ENCODE data around the gene ATRNL1.
"Not testable (repeated sequence)": the region's sequence is repeated elsewhere in the genome, so short reads cannot be mapped to it uniquely, and the experiment has no call there.

ATRNL1 gene

DNA sequence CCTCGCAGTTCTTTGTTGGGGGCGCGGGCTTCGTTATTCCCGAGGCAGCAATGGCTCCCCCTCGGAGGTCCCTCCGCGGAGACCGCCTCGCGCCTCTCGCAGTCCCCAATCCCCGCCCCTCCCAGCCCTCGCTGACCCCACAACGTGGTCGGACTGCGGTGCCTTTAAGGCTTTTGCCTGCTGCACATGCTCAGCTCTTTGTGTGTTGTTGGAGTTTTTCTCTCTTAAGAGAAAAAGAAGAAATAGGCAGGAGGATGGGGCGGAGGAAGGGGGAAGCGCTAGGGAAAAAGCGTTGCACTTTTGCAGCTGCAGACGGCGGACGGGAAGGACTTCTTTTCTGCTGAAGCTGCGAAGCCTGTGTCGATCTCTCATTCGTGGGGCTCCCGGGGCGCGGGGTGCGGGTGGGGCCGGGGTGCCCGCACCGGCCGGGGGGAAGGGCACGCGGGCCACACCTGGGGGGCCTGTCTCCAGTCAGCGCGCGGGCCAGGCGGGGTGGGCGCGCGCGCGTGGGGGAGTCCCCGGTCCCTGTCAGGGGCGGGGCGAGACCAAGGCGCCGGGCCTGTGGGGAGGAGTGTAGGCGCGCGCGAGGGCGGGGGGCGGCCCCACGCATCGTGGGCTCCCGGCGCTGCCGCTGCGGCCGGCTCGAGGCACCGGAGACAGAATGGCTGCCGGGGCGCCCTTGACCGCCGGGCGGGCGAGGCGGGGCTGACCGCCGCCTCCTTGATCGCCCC, 445 bp upstream of the ATRNL1 start:
- DNase-seq: peak; percentile 50

DNA sequence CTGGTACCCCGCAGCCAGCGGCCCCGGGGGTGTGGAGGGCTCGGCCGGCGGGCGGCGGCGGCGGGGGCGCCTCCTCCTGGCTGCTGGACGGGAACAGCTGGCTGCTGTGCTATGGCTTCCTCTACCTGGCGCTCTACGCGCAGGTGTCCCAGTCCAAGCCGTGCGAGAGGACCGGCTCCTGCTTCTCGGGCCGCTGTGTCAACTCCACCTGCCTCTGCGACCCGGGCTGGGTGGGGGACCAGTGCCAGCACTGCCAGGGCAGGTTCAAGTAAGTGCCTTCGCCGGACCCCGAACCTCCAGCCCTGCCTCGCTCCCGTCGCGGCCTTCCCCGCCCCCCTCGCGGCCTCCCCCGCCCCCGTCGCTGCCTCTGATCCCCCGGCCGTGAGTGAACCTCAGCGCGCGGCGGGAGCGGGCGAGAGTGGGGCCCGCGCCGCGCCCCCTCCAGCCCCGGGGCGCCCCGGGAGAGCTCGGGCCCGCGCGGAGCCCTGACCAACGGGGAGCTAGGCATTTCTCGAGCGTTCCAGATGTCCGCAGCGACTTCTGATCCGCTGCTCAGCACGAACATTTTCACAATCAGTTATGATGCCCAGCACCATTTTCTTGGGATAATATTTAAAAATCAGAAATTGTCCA, 727 bp downstream of the ATRNL1 start:
- DNase-seq: peak; percentile 15

DNA sequence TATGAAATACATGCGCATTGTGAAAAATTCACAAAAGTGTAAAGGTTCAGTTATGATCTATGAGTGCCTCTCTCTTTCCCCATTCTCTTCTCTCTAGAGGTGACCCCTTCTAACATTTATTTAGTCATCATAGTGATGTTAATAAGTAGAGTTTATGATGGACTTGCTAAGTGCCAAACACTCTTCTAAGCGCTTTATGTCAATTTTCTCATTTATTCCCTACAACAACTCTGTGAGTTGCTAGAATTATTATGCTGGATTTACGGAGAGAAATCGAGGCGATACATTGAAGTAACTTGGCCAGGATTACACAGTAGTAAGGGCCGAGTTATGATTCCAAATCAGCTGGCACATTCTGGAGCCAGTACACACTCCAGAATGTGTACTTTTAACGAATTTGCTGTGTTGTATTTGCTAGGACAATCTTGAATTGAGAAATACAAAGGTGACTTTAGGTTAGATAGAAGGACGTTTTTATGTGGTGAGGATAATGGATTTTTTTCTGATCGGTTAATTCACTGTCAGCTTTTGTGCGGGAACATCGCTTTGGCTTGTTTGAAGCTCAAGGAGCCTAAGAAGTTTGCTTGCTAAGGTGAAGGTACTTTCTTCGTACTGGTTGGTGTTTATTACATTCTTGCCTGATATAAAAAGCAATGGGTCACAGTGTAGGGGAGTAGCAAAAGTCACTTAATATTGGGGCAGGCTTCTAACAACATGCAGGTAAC, 1.4 kb downstream of the ATRNL1 start:
- no peak for DNase-seq

DNA sequence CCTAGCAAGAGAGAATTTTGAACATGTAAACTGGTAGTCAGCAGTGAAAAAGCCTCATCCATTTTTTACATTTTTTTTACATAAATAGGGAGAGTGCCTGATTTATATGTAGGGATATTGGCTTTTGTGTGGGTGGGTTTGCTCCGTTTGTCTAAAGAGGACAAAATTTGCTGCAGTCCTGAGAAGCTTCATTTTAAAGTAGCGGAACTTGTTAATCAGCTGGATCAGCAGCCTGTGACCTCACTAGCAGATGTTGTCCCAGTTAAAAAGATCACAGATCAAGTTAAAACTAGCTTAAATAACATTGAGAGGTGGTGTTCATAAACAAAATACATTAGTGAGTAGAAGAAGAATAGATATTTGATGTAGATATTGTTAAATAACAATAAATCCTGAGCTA, 2.6 kb downstream of the ATRNL1 start:
- DNase-seq: no peak

DNA sequence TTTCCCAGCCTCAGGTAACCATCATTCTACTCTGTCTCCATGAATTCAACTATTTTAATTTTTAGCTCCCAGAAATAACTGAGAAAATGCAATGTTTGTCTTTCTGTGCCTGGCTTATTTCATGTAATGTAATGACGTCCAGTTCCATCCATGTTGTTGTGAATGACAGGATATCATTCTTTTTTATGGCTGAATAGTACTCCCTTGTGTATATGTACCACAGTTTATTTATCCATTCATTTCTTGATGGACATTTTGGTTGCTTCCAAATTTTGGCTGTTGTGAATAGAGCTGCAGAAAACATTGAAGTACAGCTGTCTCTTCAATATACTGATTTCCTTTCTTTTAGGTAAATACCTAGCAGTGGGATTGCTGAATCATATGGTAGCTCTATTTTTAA, 10.5 kb downstream of the ATRNL1 start:
- no peak for DNase-seq

DNA sequence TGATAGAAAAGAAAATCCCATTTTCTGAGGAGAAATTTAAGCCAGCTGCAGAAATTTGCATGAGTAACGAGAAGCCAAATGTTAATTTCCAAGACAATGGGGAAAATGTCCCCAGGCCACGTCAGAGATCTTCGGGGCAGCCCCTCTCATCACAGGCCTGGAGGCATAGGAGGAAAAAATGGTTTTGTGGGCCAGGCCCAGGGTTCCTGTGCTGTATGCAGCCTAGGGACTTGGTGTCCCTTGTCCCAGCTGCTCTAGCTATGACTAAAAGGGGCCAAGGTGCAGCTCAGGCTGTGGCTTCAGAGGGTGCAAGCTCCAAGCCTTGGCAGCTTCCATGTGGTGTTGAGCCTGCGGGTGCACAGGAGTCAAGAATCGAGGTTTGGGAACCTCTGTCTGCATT, 12.2 kb downstream of the ATRNL1 start:
- DNase-seq: not testable (repeated sequence)

DNA sequence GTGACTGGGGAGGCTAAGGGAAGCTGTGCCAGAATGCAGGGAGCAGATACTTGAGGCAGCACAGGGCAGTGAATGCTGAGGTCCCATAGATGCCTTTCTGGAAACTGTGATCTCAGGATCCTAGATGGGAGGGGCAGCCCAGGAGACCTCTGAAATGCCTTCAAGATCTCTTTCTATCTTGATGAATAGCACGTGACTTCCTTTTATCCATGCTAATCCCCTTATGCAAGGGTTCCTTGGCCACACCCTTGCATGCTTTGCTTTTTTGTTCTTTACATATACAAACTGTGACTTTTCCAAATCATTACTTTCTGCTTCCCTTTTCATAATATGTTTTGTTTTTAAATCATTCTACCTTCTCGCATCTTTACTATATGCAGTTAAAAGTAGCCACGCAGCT, 14.7 kb downstream of the ATRNL1 start:
- no peak for DNase-seq

DNA sequence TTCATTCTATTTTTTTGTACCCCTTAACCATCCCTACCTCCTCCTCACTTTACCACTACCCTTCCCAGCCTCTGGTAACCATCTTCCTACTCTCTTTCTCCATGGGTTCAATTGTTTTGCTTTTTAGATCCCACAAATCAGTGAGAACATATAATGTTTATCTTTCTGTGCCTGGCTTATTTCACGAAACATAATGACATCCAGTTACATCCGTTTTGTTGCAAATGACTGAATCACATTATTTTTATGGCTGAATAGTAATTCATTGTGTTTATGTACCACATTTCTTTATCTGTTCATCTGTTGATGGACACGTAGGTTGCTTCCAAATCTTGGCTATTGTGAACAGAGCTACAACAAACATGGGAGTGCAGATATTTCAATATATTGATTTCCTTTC, 24.1 kb downstream of the ATRNL1 start:
- no peak for DNase-seq

DNA sequence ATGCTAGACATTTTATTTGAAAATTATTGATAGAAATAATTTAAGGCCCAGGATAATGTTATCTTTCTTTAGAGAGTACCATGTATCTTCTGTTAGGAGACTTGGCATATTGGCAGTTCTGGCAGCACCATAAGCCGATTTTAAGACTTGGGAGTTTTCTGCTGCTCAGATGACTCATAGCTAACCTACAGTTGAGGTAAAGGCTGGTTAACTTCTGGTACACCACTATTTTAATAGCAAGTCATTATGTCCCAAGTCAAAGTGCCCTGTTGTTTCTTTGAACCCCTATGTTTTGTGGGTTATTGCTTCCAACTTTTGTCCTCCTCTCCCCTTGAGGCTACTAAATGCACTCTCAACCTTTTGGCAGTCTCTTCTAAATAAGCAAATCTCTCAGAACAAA, 25.2 kb downstream of the ATRNL1 start:
- no peak for DNase-seq

DNA sequence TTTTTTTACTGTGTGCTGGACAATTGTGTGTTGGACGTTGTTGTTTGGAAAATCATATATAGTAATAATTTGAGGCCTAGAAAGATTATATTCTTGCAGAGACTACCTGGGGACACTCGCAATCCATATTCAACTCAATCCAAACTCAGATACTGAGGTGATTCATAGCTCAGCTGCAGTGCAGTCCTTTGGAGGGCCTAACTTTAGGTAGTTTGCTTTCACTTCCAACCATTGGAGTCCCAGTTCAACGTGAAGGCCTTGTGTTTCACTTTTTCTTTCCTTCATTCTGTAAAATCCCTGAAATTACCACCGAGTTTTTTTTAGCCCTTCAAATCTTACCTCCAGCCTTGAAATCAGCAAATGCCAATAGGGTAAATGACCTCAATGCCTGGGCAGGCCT, 32.3 kb downstream of the ATRNL1 start:
- DNase-seq: no peak

DNA sequence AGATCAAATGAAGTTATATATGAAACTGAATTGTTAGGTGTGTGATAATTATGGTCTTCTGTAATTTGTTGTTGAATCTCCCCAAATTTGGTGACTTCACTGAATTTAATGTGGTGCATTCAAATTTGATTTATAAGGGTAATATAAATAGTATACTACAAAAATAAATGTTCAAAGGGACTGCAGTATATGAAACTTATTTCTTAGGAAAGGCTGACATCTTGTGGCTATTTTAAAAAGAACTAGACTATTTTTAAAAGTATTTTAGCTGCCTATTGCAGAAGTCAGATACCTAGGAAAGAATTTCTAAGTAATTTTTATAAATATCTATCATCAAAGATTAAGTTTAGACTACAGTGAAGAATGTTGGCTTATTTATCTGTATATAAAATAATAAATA, 36.6 kb downstream of the ATRNL1 start:
- peak; percentile 64 for DNase-seq

DNA sequence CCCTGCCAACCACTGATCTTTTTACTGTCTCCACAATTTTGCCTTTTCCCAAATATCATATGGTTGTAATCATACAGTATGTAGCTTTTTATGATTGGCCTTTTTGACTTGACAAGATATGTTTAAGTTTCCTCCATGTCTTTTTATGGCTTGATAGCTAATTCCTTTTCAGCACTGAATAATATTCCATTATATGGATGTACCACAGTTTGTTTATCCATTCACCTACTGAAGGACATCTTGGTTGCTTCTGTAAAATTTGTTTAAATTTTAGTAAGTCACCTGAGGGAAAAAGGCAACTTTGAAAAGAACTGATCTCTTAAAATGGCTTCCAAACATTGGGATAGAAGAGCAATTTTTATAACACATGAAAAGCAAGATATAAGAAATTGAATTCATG, 43.5 kb downstream of the ATRNL1 start:
- no peak for DNase-seq

DNA sequence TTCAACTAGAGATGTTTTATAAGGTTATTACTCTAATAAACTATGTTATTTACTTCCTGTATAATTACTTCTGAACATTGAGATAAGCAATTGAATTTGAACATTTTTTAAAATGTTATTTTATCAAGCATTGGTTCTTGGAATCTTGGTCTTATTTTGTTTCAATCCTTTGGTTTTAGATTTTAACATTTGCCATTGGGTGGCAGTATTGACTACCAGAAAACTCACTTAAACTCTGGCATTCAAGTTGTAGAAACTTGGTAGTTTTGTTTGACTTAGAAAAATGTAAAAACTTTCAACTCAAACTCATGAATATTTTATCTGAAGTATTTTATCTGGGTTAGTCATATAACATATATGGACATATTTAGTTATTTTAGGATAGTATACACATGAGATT, 48.1 kb downstream of the ATRNL1 start:
- DNase-seq: peak; percentile 18

DNA sequence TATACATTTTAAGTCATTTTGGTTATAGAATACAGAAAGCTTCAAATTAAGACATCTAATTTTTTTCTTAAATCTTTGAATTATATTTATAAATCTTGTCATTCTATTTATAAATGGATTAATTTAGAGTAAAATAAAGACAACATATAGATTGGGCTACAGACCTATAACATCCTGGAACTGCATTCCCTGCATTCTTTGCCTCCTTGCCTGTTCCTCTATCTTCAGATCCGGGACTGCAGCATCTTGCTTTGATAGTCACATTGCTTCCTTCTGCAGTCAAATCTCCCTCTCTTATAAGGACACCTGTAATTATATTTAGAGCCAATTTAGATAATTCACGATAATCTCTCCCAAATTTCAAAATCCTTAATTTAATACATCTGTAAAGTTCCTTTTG, 64.2 kb downstream of the ATRNL1 start:
- no peak for DNase-seq

DNA sequence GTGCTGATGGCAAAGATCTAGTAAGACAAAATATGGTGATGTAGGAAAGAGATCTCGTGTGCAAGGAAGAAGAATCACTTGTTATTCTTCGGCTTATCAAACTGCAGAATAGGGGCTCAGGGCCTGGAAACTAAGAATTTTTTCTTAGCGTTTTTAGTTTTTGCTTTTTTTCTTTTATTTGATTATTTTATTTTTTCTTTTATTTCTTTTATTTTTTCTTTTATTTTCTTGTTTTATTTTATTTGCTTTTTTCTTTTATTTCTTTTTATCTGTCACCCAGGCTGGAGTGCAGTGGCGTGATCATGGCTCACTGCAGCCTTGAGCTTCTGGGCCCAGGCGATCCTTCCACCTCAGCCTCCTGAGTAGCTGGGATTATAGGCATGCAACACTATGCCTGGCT, 70.0 kb downstream of the ATRNL1 start:
- no peak for DNase-seq

DNA sequence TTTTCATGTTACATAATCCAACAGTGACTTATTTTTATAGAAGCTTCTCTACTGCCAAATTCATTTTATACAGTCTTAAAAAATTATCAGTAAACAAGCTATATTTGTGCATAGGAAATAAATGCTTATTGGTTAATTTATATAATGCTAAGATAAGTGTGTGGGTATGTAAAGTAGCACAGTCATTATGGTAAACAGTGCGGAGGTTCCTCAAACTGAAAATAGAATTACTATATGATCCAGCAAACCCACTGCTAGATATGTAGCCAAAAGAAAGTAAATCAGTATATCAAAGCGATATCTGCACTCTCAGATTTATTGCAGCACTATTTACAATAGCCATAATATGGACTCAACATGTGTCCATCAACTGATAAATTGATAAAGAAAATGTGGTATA, 71.1 kb downstream of the ATRNL1 start:
- no peak for DNase-seq

DNA sequence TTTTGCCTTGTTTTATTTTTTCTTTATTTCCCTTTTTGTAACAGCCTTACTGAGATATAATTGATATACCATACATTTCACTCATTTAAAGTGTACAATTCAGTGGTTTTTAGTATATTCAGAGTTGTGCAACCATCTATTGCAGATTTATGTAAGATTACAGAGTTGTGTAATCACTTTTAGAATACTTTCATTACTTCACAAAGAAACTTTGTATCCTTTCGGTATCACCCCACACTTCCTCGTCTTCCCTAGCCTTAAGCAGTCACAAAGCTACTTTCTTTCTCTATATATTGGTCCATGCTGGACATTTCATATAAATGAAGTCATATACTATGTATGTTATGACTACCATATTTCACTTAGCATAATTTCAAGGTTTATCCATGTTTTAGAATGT, 74.6 kb downstream of the ATRNL1 start:
- DNase-seq: no peak

DNA sequence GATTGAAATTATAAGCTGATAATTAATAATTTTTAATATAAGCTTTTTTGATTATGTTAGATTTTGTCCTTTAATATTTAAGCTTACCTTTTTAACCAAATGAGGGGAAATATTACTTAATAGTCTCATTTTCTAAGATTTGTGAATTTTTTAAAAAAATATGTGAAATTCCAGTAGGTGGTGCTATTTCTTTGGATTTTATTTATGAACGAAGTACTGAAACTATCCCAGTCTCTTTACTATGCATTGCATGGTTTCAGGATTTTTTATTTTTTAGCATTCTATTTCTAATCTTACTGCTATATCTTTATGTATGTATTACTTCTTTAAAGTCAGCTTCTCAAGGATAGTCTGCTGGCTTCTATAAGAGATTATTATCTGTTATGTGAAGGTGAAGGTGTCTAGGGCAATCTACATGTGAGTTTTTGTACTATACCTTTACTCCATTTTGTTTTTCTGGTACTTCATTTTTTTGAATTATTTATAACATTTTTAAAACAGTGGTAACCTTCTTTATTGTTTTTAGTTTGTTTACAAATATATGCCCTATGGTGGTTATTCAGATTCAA, 78.3 kb downstream of the ATRNL1 start:
- DNase-seq: peak; percentile 26

DNA sequence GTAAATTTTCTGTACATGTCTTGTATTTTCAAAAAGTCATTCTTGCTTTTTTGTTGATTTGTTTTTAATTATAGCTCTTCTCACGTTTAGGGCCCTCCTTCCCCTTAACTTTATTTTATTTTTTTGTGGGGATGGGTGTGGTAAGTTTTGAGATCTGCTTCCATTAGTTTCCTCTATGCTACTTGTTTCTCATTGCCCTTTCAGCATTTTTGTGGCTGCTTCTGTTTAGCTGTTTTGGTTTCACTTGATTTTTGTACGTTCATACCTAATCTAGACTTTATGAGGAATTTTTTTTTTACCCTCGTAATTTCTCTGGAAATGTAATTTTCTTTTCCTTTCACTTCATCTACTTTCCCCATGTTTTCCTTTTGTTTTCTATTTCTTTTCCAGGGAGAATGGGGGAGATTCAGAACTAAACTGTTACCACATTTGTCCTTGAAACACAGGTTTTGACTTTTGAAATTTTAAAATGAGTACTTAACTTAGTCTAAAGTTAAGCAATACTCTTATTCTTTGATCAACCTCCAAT, 80.8 kb downstream of the ATRNL1 start:
- DNase-seq: no peak

DNA sequence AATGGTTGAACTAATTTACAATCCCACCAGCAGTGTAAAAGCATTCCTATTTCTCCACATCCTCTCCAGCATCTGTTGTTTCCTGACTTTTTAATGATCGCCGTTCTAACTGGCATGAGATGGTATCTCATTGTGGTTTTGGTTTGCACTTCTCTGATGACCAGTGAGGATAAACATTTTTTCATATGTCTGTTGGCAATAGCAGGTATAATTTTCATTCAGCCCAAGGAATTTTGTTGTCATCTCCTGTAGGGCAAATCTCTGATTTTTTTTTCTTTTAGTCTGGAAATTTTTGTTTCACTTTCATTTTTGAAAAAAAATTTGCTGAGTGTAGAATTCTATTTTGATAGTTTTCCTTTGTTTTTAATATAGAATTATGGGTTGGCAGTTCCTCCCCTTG, 114.1 kb downstream of the ATRNL1 start:
- DNase-seq: not testable (repeated sequence)

DNA sequence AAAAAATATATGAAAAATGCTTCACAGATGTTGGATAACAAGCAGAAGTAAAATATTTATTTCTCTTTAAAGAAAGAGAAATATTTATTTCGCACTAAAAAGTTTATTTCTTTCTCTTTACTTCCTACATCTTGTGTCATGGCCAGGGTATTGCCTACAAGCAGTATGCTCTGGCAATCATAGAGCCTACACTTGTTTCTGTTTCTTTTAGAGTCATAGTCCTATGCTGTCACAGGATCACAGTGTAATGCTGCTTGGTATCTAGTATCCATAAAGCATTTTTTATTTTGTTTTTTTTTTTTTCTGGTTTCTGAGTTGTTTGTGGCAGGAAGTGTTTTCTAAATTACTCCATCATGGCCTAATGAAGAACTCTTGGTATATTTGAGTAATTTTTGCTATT, 116.0 kb downstream of the ATRNL1 start:
- no peak for DNase-seq

DNA sequence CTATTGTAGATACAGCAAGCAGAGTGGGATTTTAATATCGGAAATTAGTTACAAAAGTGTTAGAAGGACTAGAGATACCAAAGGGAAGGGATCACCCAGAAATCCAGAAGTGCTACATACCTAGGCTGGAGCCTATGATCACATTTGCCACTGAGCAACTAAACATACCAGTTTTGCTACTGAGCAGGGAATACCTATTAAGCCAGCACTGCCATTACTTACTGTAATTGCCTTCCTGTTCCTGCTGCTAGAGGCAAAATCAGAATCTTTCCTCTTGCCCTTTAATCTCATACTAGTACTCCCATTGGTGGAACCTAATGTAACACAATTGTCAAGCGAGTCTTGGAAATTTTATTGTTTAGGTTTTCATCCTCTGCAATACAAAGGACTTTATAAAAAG, 121.7 kb downstream of the ATRNL1 start:
- DNase-seq: no peak

DNA sequence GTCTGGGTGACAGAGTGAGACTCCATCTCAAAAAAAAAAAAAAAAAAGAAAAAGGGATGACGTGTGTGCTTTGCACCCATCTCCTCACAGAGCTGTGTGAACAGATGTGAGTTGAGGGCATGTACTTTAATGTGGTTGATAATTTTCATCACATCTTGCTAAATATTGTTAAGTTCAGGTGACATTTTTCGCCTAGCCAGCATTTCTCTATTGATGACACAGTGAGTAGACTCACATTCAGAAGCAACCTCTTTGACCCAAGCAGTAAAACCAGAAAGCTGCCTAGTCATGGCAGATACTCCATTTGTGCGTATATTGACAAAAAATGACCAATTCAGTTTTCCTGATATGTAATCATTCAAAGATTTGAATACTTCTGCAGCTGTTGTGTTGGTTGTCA, 126.0 kb downstream of the ATRNL1 start:
- no peak for DNase-seq

DNA sequence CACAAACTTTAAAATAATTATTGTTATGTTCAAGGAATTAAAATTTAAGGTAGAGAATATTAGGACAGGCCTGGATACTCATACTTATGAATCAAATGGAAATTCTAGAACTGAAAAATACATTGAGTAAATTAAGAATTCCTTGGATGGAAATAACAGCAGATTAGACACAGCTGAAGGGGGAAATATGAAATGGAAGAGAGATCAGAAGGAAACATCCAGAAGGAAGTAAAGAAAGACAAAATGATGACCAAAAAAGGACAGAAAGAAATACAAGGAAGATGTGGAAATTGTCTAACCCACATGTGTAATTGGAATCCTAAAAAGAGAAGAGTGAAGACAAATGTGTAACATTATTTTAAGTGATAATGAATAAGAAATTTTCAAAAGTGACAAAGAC, 128.9 kb downstream of the ATRNL1 start:
- DNase-seq: no peak

Data from kidney glomerular epithelial cell (primary cell).